ENCODE measurements around the gene RGS10.
"Not testable (repeated sequence)": the region's sequence is repeated elsewhere in the genome, so short reads cannot be mapped to it uniquely, and the experiment has no call there.

Gene RGS10

GRCh38 chr10:119468542-119469324 is 73.8 kb downstream of the RGS10 start:
- DNase-seq (ENCODE audit: low read depth), result no peak

- DNase-seq (ENCODE audit: low read depth), result no peak
Measured at GRCh38 chr10:119466655-119467054, 75.9 kb downstream of the RGS10 start.

GRCh38 chr10:119466076-119466475 is 76.4 kb downstream of the RGS10 start:
- DNase-seq (ENCODE audit: low read depth), result no peak

- DNase-seq (ENCODE audit: low read depth), result no peak
Measured at GRCh38 chr10:119465085-119465484, 77.4 kb downstream of the RGS10 start.

GRCh38 chr10:119463195-119463594 is 79.3 kb downstream of the RGS10 start:
- not testable (repeated sequence) for DNase-seq (ENCODE audit: low read depth)

- no peak for DNase-seq (ENCODE audit: low read depth)
Measured at GRCh38 chr10:119462773-119463172, 79.7 kb downstream of the RGS10 start.

GRCh38 chr10:119461923-119462322 is 80.6 kb downstream of the RGS10 start:
- no peak for DNase-seq (ENCODE audit: low read depth)

- no peak for DNase-seq (ENCODE audit: low read depth)
Measured at GRCh38 chr10:119461380-119461779, 81.1 kb downstream of the RGS10 start.

GRCh38 chr10:119460369-119461195 is 81.9 kb downstream of the RGS10 start:
- no peak for DNase-seq (ENCODE audit: low read depth)

- no peak for DNase-seq (ENCODE audit: low read depth)
Measured at GRCh38 chr10:119459681-119460340, 82.7 kb downstream of the RGS10 start.

- DNase-seq (ENCODE audit: low read depth), result no peak
Measured at GRCh38 chr10:119457966-119458766, 84.4 kb downstream of the RGS10 start.

- no peak for DNase-seq (ENCODE audit: low read depth)
Measured at GRCh38 chr10:119456435-119456810, 86.1 kb downstream of the RGS10 start.

GRCh38 chr10:119455609-119456434 is 86.7 kb downstream of the RGS10 start:
- DNase-seq (ENCODE audit: low read depth), result no peak

GRCh38 chr10:119454990-119455389 is 87.5 kb downstream of the RGS10 start:
- no peak for DNase-seq (ENCODE audit: low read depth)

- no peak for DNase-seq (ENCODE audit: low read depth)
Measured at GRCh38 chr10:119454316-119454715, 88.2 kb downstream of the RGS10 start.

- no peak for DNase-seq (ENCODE audit: low read depth)
Measured at GRCh38 chr10:119453313-119453712, 89.2 kb downstream of the RGS10 start.

GRCh38 chr10:119452396-119452795 is 90.1 kb downstream of the RGS10 start:
- no peak for DNase-seq (ENCODE audit: low read depth)

GRCh38 chr10:119451300-119451896 is 91.1 kb downstream of the RGS10 start:
- DNase-seq (ENCODE audit: low read depth), result no peak

- no peak for DNase-seq (ENCODE audit: low read depth)
Measured at GRCh38 chr10:119450606-119451299, 91.8 kb downstream of the RGS10 start.

All from stimulated activated CD4-positive, alpha-beta T cell treated with anti-CD3 and anti-CD28 coated beads, Interleukin-2, amount 100 ng/mL, for 4 hours (primary cell).